ENCODE measurements around the gene YPEL3. TPM values are rescaled to one million over a fixed set of nuclear protein-coding genes. Genes with fewer than 3 reads are reported as not detected.

The YPEL3 gene
- total and polyA plus RNA-seq, 3 experiments from 2014 or later = 32.6 to 326 (median 36.1) TPM

DNA sequence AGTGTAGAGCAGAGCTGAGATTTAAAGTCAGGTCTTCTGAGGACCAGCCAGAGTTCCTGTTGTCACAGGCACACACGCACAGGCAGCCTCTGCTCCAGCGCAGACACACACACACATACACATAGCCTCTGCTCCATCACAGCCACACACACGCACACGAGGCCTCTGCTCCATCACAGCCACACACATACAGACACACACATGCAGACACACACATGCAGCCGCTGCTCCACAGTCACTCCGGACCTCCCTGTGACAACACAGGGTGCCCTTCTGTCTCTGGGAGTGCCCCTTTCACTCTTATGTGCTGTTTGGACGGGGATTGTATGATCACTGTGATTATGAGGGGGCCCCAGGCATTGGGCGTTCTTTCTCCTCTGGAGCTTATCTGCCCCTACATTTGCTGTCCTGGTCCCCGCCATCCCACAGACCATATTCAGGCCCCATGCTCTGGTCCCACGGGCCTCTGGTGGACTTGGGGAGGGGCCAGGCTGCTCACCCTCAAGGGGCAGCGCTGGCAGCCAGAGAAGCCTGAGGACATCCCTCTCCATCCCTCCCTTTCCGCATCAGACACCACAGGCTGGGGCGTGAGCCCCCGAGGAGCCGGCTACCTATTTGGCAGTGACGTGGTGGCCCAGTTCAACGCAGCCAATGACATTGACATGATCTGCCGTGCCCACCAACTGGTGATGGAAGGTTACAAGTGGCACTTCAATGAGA, 11.8 kb downstream of the YPEL3 start:
- POLR2A ChIA-PET = no interaction called here
- CTCF ChIA-PET = no interaction called here

DNA sequence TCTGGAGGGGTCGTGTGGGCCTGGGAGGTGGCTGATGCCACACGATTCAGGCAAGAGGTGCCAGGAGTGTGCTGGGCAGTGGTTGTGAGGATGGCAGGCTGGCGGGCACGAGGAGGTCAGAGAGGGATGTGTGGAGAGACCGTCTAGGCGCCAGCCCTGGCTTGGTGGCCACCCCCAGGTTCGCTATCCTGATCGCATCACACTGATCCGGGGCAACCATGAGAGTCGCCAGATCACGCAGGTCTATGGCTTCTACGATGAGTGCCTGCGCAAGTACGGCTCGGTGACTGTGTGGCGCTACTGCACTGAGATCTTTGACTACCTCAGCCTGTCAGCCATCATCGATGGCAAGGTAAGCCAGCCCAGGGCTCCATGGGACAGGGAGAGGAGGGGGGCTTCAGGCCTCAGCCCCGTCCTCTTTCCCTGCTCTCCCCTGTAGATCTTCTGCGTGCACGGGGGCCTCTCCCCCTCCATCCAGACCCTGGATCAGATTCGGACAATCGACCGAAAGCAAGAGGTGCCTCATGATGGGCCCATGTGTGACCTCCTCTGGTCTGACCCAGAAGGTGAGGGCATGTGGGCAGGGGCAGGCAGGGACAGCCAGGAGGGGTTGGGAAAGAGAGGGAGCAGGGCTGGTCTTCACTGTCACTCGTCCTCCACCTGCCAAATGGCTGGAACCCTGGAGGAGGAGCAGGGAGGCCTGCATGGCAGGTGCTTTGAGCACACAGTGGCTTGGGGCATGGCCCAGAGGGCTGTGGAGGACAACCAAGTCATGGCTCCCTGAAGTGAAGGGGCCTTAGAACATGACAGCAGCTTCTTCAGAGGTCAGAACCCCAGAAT, 12.6 kb downstream of the YPEL3 start:
- Mint-ChIP-seq H3K27me3 (no peaks in the 10 kb centered on the region), H3K9me3 (no peaks in the 10 kb centered on the region), H3K27ac (peak overlapping the region in 3 of 8 donors; percentile 60 to 75 (median 71)), H3K4me3 (peak overlapping the region in 1 of 7 donors; percentile 32), H3K4me1 (peaks cover 5 to 12% (median 11%) of the 10 kb centered on the region in 3 donors), H3K36me3 (peaks cover 0 to 60% (median 12%) of the 10 kb centered on the region in 3 donors)
- peaks cover 3% of the 10 kb centered on the region for H3K4me1 ChIP-seq (ENCODE audit: insufficient read depth, low read length)
- CTCF ChIA-PET = interaction anchor here (1.5 kb wide), 1 partner anchor 9 kb away, joined by 6 read pairs; the partner anchor contains the start of gene TBX6
- H3K4me3 ChIP-seq (ENCODE audit: low read length) = no peak overlapping the region
- H3K9me3 ChIP-seq (ENCODE audit: low read length) = no peaks in the 10 kb centered on the region
- H3K27ac ChIP-seq (ENCODE audit: low read depth, low read length) = no peak overlapping the region
- H3K27me3 ChIP-seq (ENCODE audit: insufficient read depth, low read length, poor library complexity, severe bottlenecking) = no peaks in the 10 kb centered on the region
- DNase-seq = no peak
- peaks cover 42% of the 10 kb centered on the region for H3K36me3 ChIP-seq (ENCODE audit: insufficient read depth, low read length)
- POLR2A ChIA-PET = no interaction called here

More for the DNA sequence above, 11.8 kb downstream of the YPEL3 start:
- no peaks in the 10 kb centered on the region for H3K9me3 Mint-ChIP-seq
- peaks cover 2 to 7% (median 7%) of the 10 kb centered on the region in 3 donors for H3K4me1 Mint-ChIP-seq
- peak overlapping the region in 1 of 8 donors; percentile 68 for H3K27ac Mint-ChIP-seq
- H3K27ac ChIP-seq (ENCODE audit: low read depth, low read length) = no peak overlapping the region
- H3K9me3 ChIP-seq (ENCODE audit: low read length) = no peaks in the 10 kb centered on the region
- no peaks in the 10 kb centered on the region for H3K27me3 ChIP-seq (ENCODE audit: insufficient read depth, low read length, poor library complexity, severe bottlenecking)
- H3K36me3 Mint-ChIP-seq = peaks cover 0 to 55% (median 12%) of the 10 kb centered on the region in 3 donors
- no peak for DNase-seq
- no peak overlapping the region for H3K4me3 ChIP-seq (ENCODE audit: low read length)
- peaks cover 39% of the 10 kb centered on the region for H3K36me3 ChIP-seq (ENCODE audit: insufficient read depth, low read length)
- peaks cover 1% of the 10 kb centered on the region for H3K4me1 ChIP-seq (ENCODE audit: insufficient read depth, low read length)
- peak overlapping the region in 1 of 7 donors; percentile 32 for H3K4me3 Mint-ChIP-seq
- H3K27me3 Mint-ChIP-seq = no peaks in the 10 kb centered on the region

DNA sequence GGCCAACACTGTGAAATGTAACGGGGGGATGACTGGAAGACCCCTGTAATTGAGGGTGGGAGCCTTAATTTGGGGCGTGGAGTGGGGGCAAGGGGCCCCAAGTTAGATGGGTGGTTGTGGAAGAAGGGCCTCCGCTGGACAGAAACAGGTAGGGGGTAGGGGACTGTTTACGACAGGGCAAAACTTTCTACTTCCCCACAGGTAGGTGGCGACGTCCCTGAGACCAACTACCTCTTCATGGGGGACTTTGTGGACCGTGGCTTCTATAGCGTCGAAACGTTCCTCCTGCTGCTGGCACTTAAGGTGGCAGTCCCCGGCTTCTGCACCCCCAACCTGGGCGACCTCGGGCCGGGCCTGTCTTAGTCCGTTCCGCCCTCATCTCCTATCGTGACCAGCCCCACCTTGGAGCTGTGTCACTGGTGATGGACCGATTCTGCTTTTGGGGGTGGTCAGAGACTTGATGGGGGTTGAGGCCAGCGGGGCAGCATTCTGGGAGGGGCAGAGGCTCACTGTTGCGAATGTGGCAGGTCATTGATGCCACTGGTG, 13.4 kb downstream of the YPEL3 start:
- Mint-ChIP-seq H3K36me3 (peaks cover 0 to 68% (median 15%) of the 10 kb centered on the region in 3 donors), H3K9me3 (no peaks in the 10 kb centered on the region), H3K4me1 (peaks cover 13 to 20% (median 19%) of the 10 kb centered on the region in 3 donors), H3K27me3 (no peaks in the 10 kb centered on the region), H3K27ac (peak overlapping the region in 3 of 8 donors; percentile 60 to 75 (median 71)), H3K4me3 (peak overlapping the region in 1 of 7 donors; percentile 45)
- Histone ChIP-seq H3K9me3 (ENCODE audit: low read length) (no peaks in the 10 kb centered on the region), H3K36me3 (ENCODE audit: insufficient read depth, low read length) (peaks cover 44% of the 10 kb centered on the region), H3K4me1 (ENCODE audit: insufficient read depth, low read length) (peaks cover 11% of the 10 kb centered on the region), H3K4me3 (ENCODE audit: low read length) (no peak overlapping the region), H3K27me3 (ENCODE audit: insufficient read depth, low read length, poor library complexity, severe bottlenecking) (no peaks in the 10 kb centered on the region), H3K27ac (ENCODE audit: low read depth, low read length) (no peak overlapping the region)
- ChIA-PET POLR2A (no interaction called here), CTCF (interaction anchor here (1.5 kb wide), 1 partner anchor 9 kb away, joined by 6 read pairs; the partner anchor contains the start of gene TBX6)
- no peak for DNase-seq

DNA sequence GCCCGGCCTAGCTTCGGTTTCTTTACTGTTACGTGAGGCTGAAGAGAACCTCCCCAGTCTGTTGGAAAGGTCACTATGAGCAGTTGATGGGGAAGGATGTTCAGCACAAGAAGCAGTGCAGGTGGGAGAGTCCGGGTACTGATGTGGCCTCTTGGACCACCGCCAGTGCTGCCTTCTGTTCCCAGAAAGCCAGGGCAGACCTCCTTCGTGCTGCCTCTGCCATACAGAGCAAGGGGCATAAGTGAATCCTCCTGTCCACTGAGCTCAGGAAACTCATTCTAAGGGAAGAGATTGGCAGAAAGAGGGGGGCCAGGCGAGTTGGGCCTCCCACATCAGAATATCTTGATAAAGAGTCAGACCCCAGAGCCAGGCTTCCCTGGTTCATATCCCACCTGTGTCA, 16.5 kb downstream of the YPEL3 start:
- Histone ChIP-seq H3K27me3 (ENCODE audit: insufficient read depth, low read length, poor library complexity, severe bottlenecking) (no peaks in the 10 kb centered on the region), H3K4me1 (ENCODE audit: insufficient read depth, low read length) (peaks cover 32% of the 10 kb centered on the region), H3K36me3 (ENCODE audit: insufficient read depth, low read length) (peaks cover 44% of the 10 kb centered on the region), H3K4me3 (ENCODE audit: low read length) (no peak overlapping the region), H3K9me3 (ENCODE audit: low read length) (no peaks in the 10 kb centered on the region), H3K27ac (ENCODE audit: low read depth, low read length) (no peak overlapping the region)
- H3K36me3 Mint-ChIP-seq = peaks cover 0 to 72% (median 15%) of the 10 kb centered on the region in 3 donors
- peaks cover 33 to 47% (median 46%) of the 10 kb centered on the region in 3 donors for H3K4me1 Mint-ChIP-seq
- DNase-seq = no peak
- POLR2A ChIA-PET = interaction anchor here (7.2 kb wide), 1 partner anchor 13 kb away, joined by 50 read pairs; the partner anchor contains the start of gene ALDOA
- peak overlapping the region in 1 of 7 donors; percentile 42 for H3K4me3 Mint-ChIP-seq
- peaks cover 0 to 1% of the 10 kb centered on the region in 2 donors for H3K27me3 Mint-ChIP-seq
- peak overlapping the region in 4 of 8 donors; percentile 36 to 88 (median 68) for H3K27ac Mint-ChIP-seq
- no peaks in the 10 kb centered on the region for H3K9me3 Mint-ChIP-seq
- CTCF ChIA-PET = interaction anchor here (0.9 kb wide), 1 partner anchor 12 kb away, joined by 3 read pairs; the partner anchor contains the start of gene TBX6

DNA sequence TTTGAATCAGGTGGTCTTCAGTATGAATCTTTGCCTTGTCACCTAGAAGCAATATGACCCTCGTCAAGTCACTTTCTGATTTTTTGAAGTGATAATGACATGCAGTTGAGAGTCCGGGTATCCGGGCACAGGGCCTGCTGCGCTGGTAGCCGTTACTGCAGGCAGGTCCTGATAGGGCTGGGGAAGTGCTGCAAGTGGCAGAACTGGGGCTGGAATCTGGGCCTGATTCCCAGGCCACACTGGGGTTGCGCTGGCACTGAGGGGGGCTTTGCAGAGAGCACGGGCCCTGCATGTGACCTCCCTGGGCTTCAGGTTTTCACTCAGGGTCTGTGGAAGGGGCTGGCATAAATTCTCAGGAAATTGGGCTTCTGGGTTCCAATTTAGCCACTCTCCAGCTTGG, 17.3 kb downstream of the YPEL3 start:
- Mint-ChIP-seq H3K27me3 (peaks cover 0 to 1% of the 10 kb centered on the region in 2 donors), H3K36me3 (peaks cover 0 to 65% (median 15%) of the 10 kb centered on the region in 3 donors), H3K4me3 (no peak overlapping the region), H3K27ac (peak overlapping the region in 2 of 8 donors; percentile 56 to 98), H3K9me3 (no peaks in the 10 kb centered on the region), H3K4me1 (peaks cover 33 to 47% (median 46%) of the 10 kb centered on the region in 3 donors)
- no peak for DNase-seq
- H3K36me3 ChIP-seq (ENCODE audit: insufficient read depth, low read length) = peaks cover 38% of the 10 kb centered on the region
- ChIA-PET POLR2A (interaction anchor here (0.6 to 7.2 kb wide), 2 partner anchors 12 to 21 kb away, joined by 4 to 50 read pairs; partner anchors contain the start of gene ALDOA), CTCF (interaction anchor here (1.3 to 3.3 kb wide), 2 partner anchors 9 to 14 kb away, joined by 4 to 25 read pairs; partner anchors contain the start of gene TBX6)
- no peaks in the 10 kb centered on the region for H3K27me3 ChIP-seq (ENCODE audit: insufficient read depth, low read length, poor library complexity, severe bottlenecking)
- peaks cover 32% of the 10 kb centered on the region for H3K4me1 ChIP-seq (ENCODE audit: insufficient read depth, low read length)
- H3K27ac ChIP-seq (ENCODE audit: low read depth, low read length) = no peak overlapping the region
- H3K4me3 ChIP-seq (ENCODE audit: low read length) = no peak overlapping the region
- H3K9me3 ChIP-seq (ENCODE audit: low read length) = no peaks in the 10 kb centered on the region

DNA sequence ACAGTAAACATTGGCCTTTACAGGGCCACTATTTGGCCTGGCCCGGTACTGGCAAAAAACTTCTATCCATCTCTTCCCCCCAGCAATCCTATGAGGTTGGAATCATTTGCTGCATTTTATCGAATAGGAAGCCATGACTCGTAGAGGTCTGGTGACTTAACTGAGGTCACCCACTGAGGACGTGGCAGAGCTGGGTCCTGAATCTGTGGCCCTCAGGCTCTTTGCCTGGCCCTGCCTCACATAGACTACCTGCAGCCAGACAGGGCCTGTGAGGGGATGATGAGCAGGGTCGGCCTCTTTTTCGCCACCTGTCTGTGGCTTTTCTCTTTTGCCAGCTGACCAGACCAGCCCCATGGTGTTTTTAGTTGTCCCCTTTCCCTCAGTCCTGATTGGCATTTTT, 18.4 kb downstream of the YPEL3 start:
- POLR2A ChIA-PET = interaction anchor here (7.2 kb wide), 1 partner anchor 11 kb away, joined by 50 read pairs; the partner anchor contains the start of gene ALDOA
- H3K9me3 ChIP-seq (ENCODE audit: low read length) = no peaks in the 10 kb centered on the region
- Mint-ChIP-seq H3K27ac (peak overlapping the region; percentile 73 to 98 (median 94)), H3K9me3 (no peaks in the 10 kb centered on the region), H3K27me3 (peaks cover 0 to 1% of the 10 kb centered on the region in 2 donors), H3K36me3 (peaks cover 0 to 55% (median 11%) of the 10 kb centered on the region in 3 donors), H3K4me3 (peak overlapping the region; percentile 89 to 97 (median 92)), H3K4me1 (peaks cover 33 to 47% (median 46%) of the 10 kb centered on the region in 3 donors)
- no peak overlapping the region for H3K27ac ChIP-seq (ENCODE audit: low read depth, low read length)
- CTCF ChIA-PET = interaction anchor here (1.3 to 3.3 kb wide), 2 partner anchors 8 to 15 kb away, joined by 4 to 25 read pairs; partner anchors contain the start of gene TBX6
- no peaks in the 10 kb centered on the region for H3K27me3 ChIP-seq (ENCODE audit: insufficient read depth, low read length, poor library complexity, severe bottlenecking)
- H3K36me3 ChIP-seq (ENCODE audit: insufficient read depth, low read length) = peaks cover 27% of the 10 kb centered on the region
- no peak overlapping the region for H3K4me3 ChIP-seq (ENCODE audit: low read length)
- H3K4me1 ChIP-seq (ENCODE audit: insufficient read depth, low read length) = peaks cover 32% of the 10 kb centered on the region
- no peak for DNase-seq

DNA sequence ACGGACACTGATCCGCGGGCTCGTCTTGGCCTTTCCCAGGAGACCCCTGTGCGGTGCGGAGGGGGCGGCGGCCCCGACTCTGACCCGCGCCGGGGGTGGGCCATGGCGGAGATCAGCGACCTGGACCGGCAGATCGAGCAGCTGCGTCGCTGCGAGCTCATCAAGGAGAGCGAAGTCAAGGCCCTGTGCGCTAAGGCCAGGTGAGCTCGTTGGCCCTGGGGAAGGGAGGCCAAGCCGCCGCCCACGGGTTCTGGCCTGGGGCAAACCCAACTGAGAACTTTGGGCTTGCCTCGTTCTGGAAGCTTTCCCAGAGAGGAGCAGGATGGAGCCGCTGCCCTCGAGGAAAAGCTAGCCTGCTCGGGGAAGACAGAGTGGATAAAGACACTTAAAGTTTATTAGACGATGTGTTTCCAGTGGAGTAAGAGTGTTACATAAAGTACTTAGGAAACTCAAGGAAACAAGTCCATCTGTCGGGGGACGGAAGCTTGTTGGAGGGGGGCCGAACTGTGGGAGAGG, 19.7 kb downstream of the YPEL3 start:
- DNase-seq = no peak
- Mint-ChIP-seq H3K4me1 (peaks cover 33 to 52% (median 50%) of the 10 kb centered on the region in 3 donors), H3K27me3 (peaks cover 0 to 1% of the 10 kb centered on the region in 2 donors), H3K27ac (peak overlapping the region; percentile 92 to 98 (median 96)), H3K36me3 (peaks cover 3 to 55% (median 7%) of the 10 kb centered on the region in 3 donors), H3K4me3 (peak overlapping the region; percentile 89 to 97 (median 92)), H3K9me3 (no peaks in the 10 kb centered on the region)
- Histone ChIP-seq H3K4me3 (ENCODE audit: low read length) (peak overlapping the region; percentile 67), H3K9me3 (ENCODE audit: low read length) (no peaks in the 10 kb centered on the region), H3K4me1 (ENCODE audit: insufficient read depth, low read length) (peaks cover 32% of the 10 kb centered on the region), H3K27ac (ENCODE audit: low read depth, low read length) (peak overlapping the region; percentile 83), H3K36me3 (ENCODE audit: insufficient read depth, low read length) (peaks cover 30% of the 10 kb centered on the region), H3K27me3 (ENCODE audit: insufficient read depth, low read length, poor library complexity, severe bottlenecking) (no peaks in the 10 kb centered on the region)
- ChIA-PET CTCF (interaction anchor here (1.0 to 3.3 kb wide), 2 partner anchors 10 to 16 kb away, joined by 3 to 25 read pairs; partner anchors contain the start of genes ALDOA and TBX6), POLR2A (interaction anchor here (0.5 to 7.2 kb wide), 8 partner anchors 10 to 107 kb away, joined by 3 to 50 read pairs (median 4); partner anchors contain the start of genes ALDOA, CORO1A, TBX6 and YPEL3)

Measured in CD8-positive, alpha-beta memory T cell (primary cell).